GM21576 (cell line): Measurements from ENCODE around the gene C16orf74.

Experiments
- ATAC-seq: cut with Tn5 transposase; IDR thresholded peaks from one replicate; pipeline ENCODE4 v1.9.1; 2021; ENCODE audit warnings: mild to moderate bottlenecking, moderate library complexity; ENCODE audit not compliant: unreplicated experiment

The C16orf74 gene

DNA sequence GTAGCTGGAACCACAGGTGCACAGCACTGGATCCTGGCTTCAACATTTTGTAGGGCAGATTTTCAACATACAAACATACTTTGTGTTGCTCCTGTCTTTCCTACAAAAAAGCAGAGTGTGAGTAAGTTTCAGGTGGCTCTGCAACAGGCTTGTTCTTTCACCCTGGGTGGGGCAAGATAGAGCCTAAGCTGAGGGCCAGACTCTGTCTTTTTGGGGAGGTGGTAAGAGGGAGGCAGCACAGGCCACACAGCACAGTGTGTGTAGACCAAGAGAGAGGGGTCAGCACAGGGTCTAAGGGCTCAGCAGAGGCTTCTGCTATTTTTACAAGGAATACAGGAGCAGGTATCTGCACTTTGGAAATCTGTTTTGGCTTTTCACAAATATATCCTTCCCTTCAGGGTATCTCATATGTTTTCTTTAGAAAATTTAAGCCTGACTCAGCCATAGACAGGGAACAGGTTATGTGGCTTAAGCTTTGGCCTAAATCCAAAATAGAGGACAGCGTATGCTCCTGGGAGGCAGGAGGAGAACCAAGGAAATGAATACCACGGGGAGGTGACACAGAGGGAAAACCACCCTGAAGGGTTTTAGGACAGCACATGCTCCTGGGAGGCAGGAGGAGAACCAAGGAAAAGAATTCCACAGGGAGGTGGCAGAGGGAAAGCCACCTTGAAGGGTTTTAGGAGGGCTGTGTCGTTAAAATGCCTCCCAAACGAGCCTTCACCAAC is 26.9 kb upstream of the C16orf74 start:
- no peak for ATAC-seq

DNA sequence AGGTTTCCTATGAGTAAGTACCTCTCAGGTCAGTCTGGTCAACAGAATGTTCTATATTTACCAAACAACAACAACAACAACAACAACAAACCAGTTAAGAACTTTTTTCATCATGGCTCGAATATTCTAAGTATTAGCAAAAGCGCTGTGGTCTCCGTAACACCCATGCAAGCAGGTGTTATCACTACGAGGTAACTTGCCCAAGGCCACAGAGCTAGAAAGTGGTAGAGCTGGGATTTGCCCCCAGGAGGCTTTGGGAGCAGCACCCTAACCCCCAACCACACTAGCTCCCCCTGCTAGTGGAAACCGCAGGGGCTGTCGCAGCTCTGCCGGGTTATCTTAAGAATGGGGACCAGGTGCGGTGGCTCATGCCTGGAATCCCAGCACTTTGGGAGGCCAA is 23.9 kb upstream of the C16orf74 start:
- no peak for ATAC-seq

DNA sequence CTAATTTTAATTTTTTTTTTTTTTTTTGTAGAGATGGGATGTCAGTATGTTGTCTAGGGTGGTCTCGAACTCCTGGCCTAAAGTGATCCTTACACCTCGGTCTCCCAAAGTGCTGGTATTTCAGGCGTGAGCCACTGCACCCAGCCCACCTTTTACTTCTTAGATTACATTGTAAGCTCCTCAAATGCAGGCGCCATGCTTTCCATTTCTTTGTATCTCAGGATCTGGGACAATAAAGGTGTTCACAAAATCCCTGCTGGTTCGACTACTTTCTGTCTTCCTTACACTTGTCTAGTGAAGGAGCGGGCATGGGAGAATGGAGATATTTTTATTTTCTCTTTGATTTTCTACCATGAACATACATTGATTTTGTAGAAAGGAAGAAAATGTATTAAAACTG is 23.2 kb upstream of the C16orf74 start:
- no peak for ATAC-seq

DNA sequence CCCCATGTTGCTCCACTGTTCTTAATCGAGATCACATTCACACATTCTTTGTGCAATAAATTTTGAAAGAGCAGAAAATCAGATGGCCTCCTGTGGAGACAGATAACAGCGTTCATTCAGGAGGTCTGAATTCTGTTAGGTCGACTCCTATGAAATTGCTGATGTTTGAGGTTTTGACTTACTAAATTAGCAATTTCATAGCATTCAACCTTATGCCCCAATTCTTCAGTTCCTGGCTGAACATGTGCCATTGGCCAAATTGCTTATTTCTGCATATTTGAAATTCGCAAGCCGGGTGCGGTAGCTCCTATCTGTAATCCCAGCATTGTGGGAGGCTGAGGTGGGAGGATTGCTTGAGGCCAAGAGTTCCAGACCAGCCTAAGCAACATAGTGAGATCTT is 22.1 kb upstream of the C16orf74 start:
- ATAC-seq = no peak

GRCh38 chr16:85770741-85771140 is 19.8 kb upstream of the C16orf74 start:
- ATAC-seq = no peak

GRCh38 chr16:85768199-85768598 is 17.3 kb upstream of the C16orf74 start:
- no peak for ATAC-seq

DNA sequence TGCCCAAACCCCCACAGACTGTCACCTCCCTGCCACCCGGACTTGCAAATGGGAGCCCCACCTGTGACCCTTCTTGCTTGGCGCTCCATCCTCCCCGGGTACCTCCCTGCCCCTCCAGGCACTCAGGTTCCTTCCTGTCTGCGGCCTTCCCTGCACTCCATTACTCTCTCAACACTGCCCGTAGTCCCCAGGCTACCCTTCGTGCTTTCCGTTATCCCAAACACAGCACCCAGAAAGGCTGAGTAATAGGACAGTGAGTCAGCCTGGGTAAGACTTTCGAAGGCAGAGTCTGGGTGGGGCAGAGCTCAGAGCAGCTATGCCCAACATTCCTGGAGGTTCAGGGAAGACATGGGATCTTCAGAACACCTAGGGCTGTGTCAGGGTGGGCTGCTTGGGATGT is 16.6 kb upstream of the C16orf74 start:
- ATAC-seq = no peak

DNA sequence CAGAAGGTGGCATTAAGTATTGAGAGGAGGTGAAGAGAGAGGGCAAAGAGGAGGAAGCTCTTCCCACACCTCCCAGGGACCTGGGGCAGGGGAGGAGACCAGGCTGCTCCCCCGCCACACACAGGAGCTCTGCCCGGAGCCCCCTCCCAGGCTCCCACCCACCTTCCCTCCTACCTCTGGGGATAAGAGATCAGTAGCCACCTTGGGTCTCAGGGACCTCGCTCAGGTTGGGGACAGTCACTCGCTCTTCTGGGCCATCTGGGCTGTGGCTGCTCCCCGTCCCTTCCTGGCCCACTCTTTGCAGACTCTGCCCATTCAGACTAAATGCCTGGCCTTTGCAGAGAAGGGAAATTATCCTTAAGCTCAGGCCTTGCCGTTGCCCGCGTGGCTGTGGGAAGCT is 14.9 kb upstream of the C16orf74 start:
- ATAC-seq = no peak

DNA sequence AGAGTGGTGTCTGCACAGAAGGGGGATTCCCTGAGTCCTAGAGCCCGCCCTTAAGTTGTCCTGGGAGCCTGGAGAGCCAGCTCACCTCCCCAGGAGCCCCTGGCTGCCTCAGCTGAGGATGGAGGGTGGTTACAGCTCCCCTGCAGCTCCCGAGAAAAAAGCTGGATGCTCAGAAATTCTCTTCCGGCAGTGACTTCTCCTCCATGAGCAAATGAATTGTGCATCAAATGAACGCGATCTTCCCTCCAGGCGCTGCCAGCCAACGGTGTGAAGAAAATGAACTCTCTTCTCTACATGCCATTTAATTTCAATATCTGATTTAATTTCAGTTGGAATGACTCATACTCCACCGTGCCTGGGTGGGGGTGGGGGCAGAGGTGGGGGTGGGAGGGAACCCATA is 14.3 kb upstream of the C16orf74 start:
- ATAC-seq = no peak

DNA sequence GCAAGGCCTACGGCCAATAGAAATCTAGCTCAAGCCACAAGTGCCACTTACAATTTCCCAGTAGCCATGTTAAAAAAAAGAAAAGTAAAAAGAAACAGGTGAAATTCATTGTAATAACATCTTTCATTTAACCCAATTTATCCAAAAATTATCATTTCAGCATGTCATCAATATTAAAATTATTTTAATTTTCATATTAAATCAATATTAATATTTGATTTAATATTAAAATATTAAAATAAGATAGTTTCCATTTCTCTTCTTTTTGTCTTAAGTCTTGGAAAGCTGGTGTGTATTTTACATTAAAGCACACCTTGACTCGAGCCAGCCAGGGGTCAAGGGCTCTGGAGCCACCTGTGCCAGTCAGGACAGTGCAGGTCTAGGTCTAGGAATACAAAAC is 12.7 kb upstream of the C16orf74 start:
- no peak for ATAC-seq

- no peak for ATAC-seq
These were observed 12.1 kb upstream of the C16orf74 start for GRCh38 chr16:85762970-85763369.

GRCh38 chr16:85761861-85762260 is 11.0 kb upstream of the C16orf74 start:
- ATAC-seq = no peak

GRCh38 chr16:85759631-85760419 is 8.9 kb upstream of the C16orf74 start:
- no peak for ATAC-seq

- ATAC-seq = no peak
These were observed 8.2 kb upstream of the C16orf74 start for GRCh38 chr16:85759136-85759535.

- no peak for ATAC-seq
These were observed 6.5 kb upstream of the C16orf74 start for GRCh38 chr16:85757341-85757822.

GRCh38 chr16:85755929-85756768 is 5.3 kb upstream of the C16orf74 start:
- peak; percentile 43 for ATAC-seq

GRCh38 chr16:85754413-85754812 is 3.5 kb upstream of the C16orf74 start:
- ATAC-seq = no peak

DNA sequence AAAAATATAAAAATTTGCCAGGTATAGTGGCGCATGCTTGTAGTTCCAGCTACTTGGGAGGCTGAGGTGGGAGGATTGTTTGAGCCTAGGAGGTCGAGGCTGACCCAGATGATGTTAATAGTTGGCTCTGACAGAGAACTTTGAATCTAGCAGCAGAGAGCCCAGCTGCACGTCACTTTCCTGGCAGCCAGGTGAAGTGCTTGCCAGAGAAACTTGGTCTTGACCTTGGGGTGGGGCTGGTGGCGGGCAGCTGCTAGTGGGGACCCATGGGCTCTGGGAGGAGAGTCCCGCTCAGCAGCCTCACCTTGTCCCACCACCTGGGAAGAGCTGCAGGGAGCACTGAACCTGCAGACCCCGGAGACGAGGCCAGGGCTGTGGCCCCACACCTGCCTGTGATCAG is 3.1 kb upstream of the C16orf74 start:
- ATAC-seq = no peak

DNA sequence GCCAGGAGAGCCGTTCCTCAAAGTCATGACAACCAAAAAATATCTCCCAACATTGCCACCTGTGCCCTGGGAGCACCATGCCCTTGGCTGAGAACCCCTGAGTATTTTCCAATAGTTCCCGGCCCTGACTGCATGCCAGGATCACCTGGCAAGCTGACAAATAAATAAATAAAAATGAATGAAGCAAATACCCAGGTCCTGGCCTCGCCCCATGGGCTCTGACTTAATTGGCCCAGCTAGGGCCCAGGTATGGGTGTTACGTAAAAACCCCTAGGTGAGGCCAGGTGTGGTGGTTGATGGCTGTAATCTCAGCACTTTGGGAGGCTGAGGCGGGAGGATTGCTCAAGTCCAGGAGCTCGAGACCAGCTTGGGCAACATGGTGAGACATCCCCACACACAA is 2.7 kb upstream of the C16orf74 start:
- ATAC-seq = no peak

GRCh38 chr16:85752511-85753420 is 1.9 kb upstream of the C16orf74 start:
- no peak for ATAC-seq
